NCI-H2227 (cell line): Measurements from ENCODE around the gene PTPRE.
A peak's percentile ranks its signal among the peaks of the same experiment; 100 is the strongest.
"Not testable (repeated sequence)": the region's sequence is repeated elsewhere in the genome, so short reads cannot be mapped to it uniquely, and the experiment has no call there.

Experiments
- DNase-seq: peaks from one replicate; lab custom pipeline; 2025; ENCODE audit not compliant: unreplicated experiment; lab: John Stamatoyannopoulos, UW

Gene PTPRE

GRCh38 chr10:128086003-128086863 is 179.3 kb downstream of the PTPRE start:
- no peak for DNase-seq

GRCh38 chr10:128087146-128087883 is 180.4 kb downstream of the PTPRE start:
- DNase-seq, result no peak

GRCh38 chr10:128087884-128088709 is 181.2 kb downstream of the PTPRE start:
- DNase-seq, result peak; percentile 4

- DNase-seq, result no peak
Measured at GRCh38 chr10:128091636-128092210, 184.8 kb downstream of the PTPRE start.

GRCh38 chr10:128092454-128092853 is 185.6 kb downstream of the PTPRE start:
- DNase-seq, result no peak

GRCh38 chr10:128094596-128094995 is 187.7 kb downstream of the PTPRE start:
- DNase-seq, result not testable (repeated sequence)

GRCh38 chr10:128095027-128095752 is 188.3 kb downstream of the PTPRE start:
- DNase-seq, result no peak

- no peak for DNase-seq
Measured at GRCh38 chr10:128095753-128096469, 189.0 kb downstream of the PTPRE start.

- DNase-seq, result no peak
Measured at GRCh38 chr10:128096486-128097199, 189.7 kb downstream of the PTPRE start.

- DNase-seq, result no peak
Measured at GRCh38 chr10:128097783-128098182, 190.9 kb downstream of the PTPRE start.

- DNase-seq, result no peak
Measured at GRCh38 chr10:128098631-128099030, 191.7 kb downstream of the PTPRE start.

GRCh38 chr10:128099901-128100300 is 193.0 kb downstream of the PTPRE start:
- DNase-seq, result no peak

- no peak for DNase-seq
Measured at GRCh38 chr10:128101901-128102300, 195.0 kb downstream of the PTPRE start.

GRCh38 chr10:128102480-128103228 is 195.8 kb downstream of the PTPRE start:
- no peak for DNase-seq

GRCh38 chr10:128103229-128103714 is 196.4 kb downstream of the PTPRE start:
- DNase-seq, result no peak

- DNase-seq, result no peak
Measured at GRCh38 chr10:128105383-128105782, 198.5 kb downstream of the PTPRE start.

- DNase-seq, result no peak
Measured at GRCh38 chr10:128109707-128110106, 202.8 kb downstream of the PTPRE start.

GRCh38 chr10:128110339-128110738 is 203.4 kb downstream of the PTPRE start:
- DNase-seq, result no peak
